H1 (cell line): ENCODE results near the gene RTF1. TPM values are rescaled to one million over a fixed set of nuclear protein-coding genes. Genes with fewer than 3 reads are reported as not detected.

Experiments
- CTCF ChIA-PET: fragments of 300-600 bp; sonication (Branson Sonifier 250); formaldehyde crosslinking; loops from one replicate; lab custom pipeline; 2021; ENCODE audit not compliant: partially characterized antibody; lab: Charles Lee
- POLR2A ChIA-PET: fragments of 300-600 bp; sonication (Branson Sonifier 250); formaldehyde crosslinking; loops from one replicate; lab custom pipeline; 2021; ENCODE audit warnings: inconsistent platforms; ENCODE audit not compliant: partially characterized antibody; lab: Charles Lee
- DNase-seq, 2 experiments: peaks; one replicate each; pipeline versions ENCODE4 v3.0.0 to v3.0.0-alpha.2; 2010 to 2022; ENCODE audit warnings: low spot score in 2 of 2, low read depth in 1 of 2, mixed read lengths in 1 of 2
- FAIRE-seq: peaks from 2 replicates; lab custom pipeline; 2011; peaks lifted over from hg19 to GRCh38; lab: Jason Lieb, UNC
- H2AFZ ChIP-seq: 2 replicates; pipeline ENCODE4 v1.8.1; 2012; ENCODE audit warnings: low read length, inconsistent platforms
- H2AK5ac ChIP-seq: 2 replicates; pipeline ENCODE4 v1.6.1; 2013; ENCODE audit warnings: low read depth, low read length
- H2BK120ac ChIP-seq: replicated peaks from 2 replicates; pipeline ENCODE3; 2013; ENCODE audit warnings: low read depth, low read length, inconsistent platforms
- H2BK12ac ChIP-seq: 2 replicates; pipeline ENCODE4 v1.6.1; 2013; ENCODE audit warnings: low read depth, low read length
- H2BK15ac ChIP-seq: 2 replicates; pipeline ENCODE4 v1.6.1; 2013; ENCODE audit warnings: low read length
- H2BK20ac ChIP-seq: 2 replicates; pipeline ENCODE4 v1.6.1; 2013; ENCODE audit warnings: low read length
- H2BK5ac ChIP-seq: 2 replicates; pipeline ENCODE4 v1.6.1; 2013; ENCODE audit warnings: low read depth, low read length
- H3K14ac ChIP-seq: 2 replicates; pipeline ENCODE4 v1.6.1; 2013; ENCODE audit warnings: inconsistent platforms; ENCODE audit not compliant: insufficient read length
- H3K18ac ChIP-seq: 2 replicates; pipeline ENCODE4 v1.6.1; 2013; ENCODE audit warnings: low read length; ENCODE audit errors: extremely low read depth
- H3K23ac ChIP-seq: 2 replicates; pipeline ENCODE4 v1.6.1; 2013; ENCODE audit warnings: inconsistent platforms; ENCODE audit not compliant: insufficient read length
- H3K23me2 ChIP-seq: 2 replicates; pipeline ENCODE4 v1.6.1; 2013; ENCODE audit warnings: low read depth, low read length
- H3K27ac ChIP-seq: 2 replicates; pipeline ENCODE4 v1.6.1; 2011; ENCODE audit warnings: low read depth, low read length, inconsistent platforms
- H3K27me3 ChIP-seq, 4 experiments: replicated peaks in 1 of 4; 1 replicate in 1 of 4; 2 replicates in 3 of 4; pipeline versions ENCODE4 v1.6.1 to v1.8.1; 2011 to 2013; ENCODE audit warnings: low read length in 3 of 4, mild to moderate bottlenecking in 3 of 4, inconsistent platforms in 2 of 4, mixed read lengths in 2 of 4, moderate library complexity in 1 of 4; ENCODE audit not compliant: control insufficient read depth in 3 of 4, insufficient read depth in 3 of 4; ENCODE audit errors: extremely low read depth in 1 of 4
- H3K36me3 ChIP-seq, 4 experiments: 2 replicates each; pipeline versions ENCODE4 v1.6.1 to v1.8.1; 2011 to 2013; ENCODE audit warnings: mild to moderate bottlenecking in 4 of 4, low read length in 3 of 4, moderate library complexity in 2 of 4, control low read depth in 1 of 4, inconsistent platforms in 1 of 4; ENCODE audit not compliant: insufficient read depth in 4 of 4, control insufficient read depth in 2 of 4
- H3K4ac ChIP-seq: replicated peaks from 2 replicates; pipeline ENCODE3; 2013; ENCODE audit warnings: low read length, low read depth, mixed read lengths, inconsistent platforms; ENCODE audit not compliant: insufficient read length
- H3K4me1 ChIP-seq, 4 experiments: replicated peaks in 1 of 4; 1 replicate in 1 of 4; 2 replicates in 3 of 4; pipeline versions ENCODE4 v1.6.1 to v1.8.1; 2011 to 2013; ENCODE audit warnings: low read length in 3 of 4, inconsistent platforms in 2 of 4, mixed read lengths in 1 of 4; ENCODE audit not compliant: insufficient read depth in 4 of 4, control insufficient read depth in 3 of 4
- H3K4me2 ChIP-seq, 2 experiments: 2 replicates each; pipeline versions ENCODE4 v1.6.1 to v1.8.1; 2011 to 2013; ENCODE audit warnings: low read depth in 2 of 2, low read length in 2 of 2, control low read depth in 1 of 2, inconsistent platforms in 1 of 2, mild to moderate bottlenecking in 1 of 2; ENCODE audit not compliant: insufficient read depth in 1 of 2
- H3K4me3 ChIP-seq, 4 experiments: fragments of 200-600, 300-600 bp in 1 of 4; sonication (generic), shearing (Covaris generic), sonication (Bioruptor Twin) in 1 of 4; 2 replicates each; pipeline versions ENCODE4 v1.5.1 to v1.8.1; 2011 to 2016; ENCODE audit warnings: low read length in 4 of 4, low read depth in 3 of 4, control low read depth in 2 of 4, inconsistent platforms in 2 of 4, mild to moderate bottlenecking in 2 of 4, mixed read lengths in 1 of 4, moderate library complexity in 1 of 4; ENCODE audit not compliant: insufficient read depth in 2 of 4; ENCODE audit errors: extremely low read depth in 1 of 4
- H3K56ac ChIP-seq: replicated peaks from 2 replicates; pipeline ENCODE3; 2013; ENCODE audit warnings: low read depth, mild to moderate bottlenecking, mixed read lengths, low read length, inconsistent platforms; ENCODE audit not compliant: insufficient read length
- H3K79me1 ChIP-seq: 2 replicates; pipeline ENCODE4 v1.6.1; 2013; ENCODE audit warnings: low read depth, low read length, control low read depth
- H3K79me2 ChIP-seq, 2 experiments: 2 replicates each; pipeline versions ENCODE4 v1.6.1 to v1.8.1; 2012 to 2013; ENCODE audit warnings: low read length in 2 of 2, mild to moderate bottlenecking in 2 of 2, inconsistent platforms in 1 of 2; ENCODE audit not compliant: insufficient read depth in 2 of 2, control insufficient read depth in 1 of 2
- H3K9ac ChIP-seq, 4 experiments: replicated peaks in 1 of 4; 1 replicate in 1 of 4; 2 replicates in 3 of 4; pipeline versions ENCODE4 v1.6.1 to v1.8.1; 2011 to 2013; ENCODE audit warnings: low read depth in 3 of 4, low read length in 3 of 4, control low read depth in 2 of 4, mild to moderate bottlenecking in 2 of 4, moderate library complexity in 2 of 4, inconsistent platforms in 1 of 4; ENCODE audit errors: extremely low read depth in 1 of 4
- H3K9me3 ChIP-seq, 2 experiments: 2 replicates each; pipeline versions ENCODE4 v1.6.1 to v1.8.1; 2012 to 2013; ENCODE audit warnings: mild to moderate bottlenecking in 2 of 2, moderate library complexity in 2 of 2, control low read depth in 1 of 2, inconsistent platforms in 1 of 2, low read depth in 1 of 2, low read length in 1 of 2, mixed read lengths in 1 of 2; ENCODE audit not compliant: insufficient read depth in 2 of 2
- H4K20me1 ChIP-seq, 2 experiments: replicated peaks in 1 of 2; 2 replicates each; pipeline versions ENCODE3 to v1.8.1; 2011 to 2013; ENCODE audit warnings: inconsistent platforms in 2 of 2, low read length in 2 of 2, mild to moderate bottlenecking in 1 of 2; ENCODE audit not compliant: insufficient read depth in 2 of 2, control insufficient read depth in 1 of 2
- H4K5ac ChIP-seq: 2 replicates; pipeline ENCODE4 v1.6.1; 2013; ENCODE audit warnings: low read length, low read depth, mixed read lengths, inconsistent platforms; ENCODE audit not compliant: insufficient read length
- H4K8ac ChIP-seq: 2 replicates; pipeline ENCODE4 v1.8.0; 2013; ENCODE audit warnings: mild to moderate bottlenecking, moderate library complexity, low read length, inconsistent platforms; ENCODE audit not compliant: insufficient read depth; ENCODE audit errors: extremely low read depth
- H4K91ac ChIP-seq: replicated peaks from 2 replicates; pipeline ENCODE3; 2013; ENCODE audit warnings: low read length, mixed read lengths, inconsistent platforms; ENCODE audit not compliant: insufficient read length
- MAX ChIP-seq: IDR thresholded peaks from 2 replicates; pipeline ENCODE4 v1.6.1; 2012; ENCODE audit warnings: inconsistent platforms
- SUZ12 ChIP-seq: fragments of 200-600 bp; sonication (generic); IDR thresholded peaks from 2 replicates; pipeline ENCODE4 v1.6.1; 2012; ENCODE audit warnings: mild to moderate bottlenecking, inconsistent platforms, low read length, moderate library complexity, mixed read lengths
- YY1 ChIP-seq: IDR thresholded peaks from 2 replicates; pipeline ENCODE4 v1.6.1; 2011; ENCODE audit warnings: low read depth, mild to moderate bottlenecking, low read length
- WGBS, 2 experiments: shearing (Covaris generic) in 1 of 2; methylation state at CpG; one replicate each; pipeline versions ENCODE4 v1.1.6 to v1.1.7; 2013 to 2015; ENCODE audit warnings: low lambda C conversion rate in 2 of 2, mixed read lengths in 2 of 2, inconsistent platforms in 1 of 2, low coverage in 1 of 2, missing lambda C conversion rate in 1 of 2; ENCODE audit not compliant: insufficient replicate concordance in 2 of 2, insufficient coverage in 1 of 2, insufficient read length in 1 of 2; ENCODE audit errors: extremely low coverage in 1 of 2, missing lambda C conversion rate in 1 of 2; 5-methylcytosine and 5-hydroxymethylcytosine counted together
- polyA plus RNA-seq, 7 experiments: library from polyadenylated mRNA; depleted of rRNA in 3 of 7; stranded (reverse) in 5 of 7; unstranded in 2 of 7; fragments of >200 nt in 5 of 7; fragments of 200-250 nt in 2 of 7; gene quantifications; 1 replicate in 5 of 7; 2 replicates in 1 of 7; 4 replicates in 1 of 7; pipeline versions ENCODE4 v1.2.1 to v1.2.3, GENCODE V29; 2011 to 2013; ENCODE audit warnings: missing spikeins in 2 of 7, mixed read lengths in 2 of 7
- total RNA-seq: library from RNA; stranded (reverse); fragmentation: NEBNext Ultra II Directional; extraction: Animal tissue kit (Norgen Biotek cat#: 25700); gene quantifications from 2 replicates; pipeline ENCODE4 v1.2.1, GENCODE V29; 2021

Gene RTF1
- total and polyA plus RNA-seq, 2 of the 8 experiments (the other 6 are each of a cell fraction or from before 2014, with no cell fraction given): 22.6 to 47.7 TPM

- H2BK12ac ChIP-seq: no peak overlapping the region
- H2BK5ac ChIP-seq: no peak overlapping the region
- no peaks in the 10 kb centered on the region for H3K79me2 ChIP-seq
- no peak overlapping the region for H4K5ac ChIP-seq
- H3K23me2 ChIP-seq: no peaks in the 10 kb centered on the region
- no peak overlapping the region for H2AK5ac ChIP-seq
- H4K20me1 ChIP-seq: peaks cover 1 to 5% of the 10 kb centered on the region in 2 experiments
- no peak overlapping the region for H3K14ac ChIP-seq
- DNase-seq (no peak), FAIRE-seq (no peak)
- peaks cover 8 to 46% (median 27%) of the 10 kb centered on the region in 4 experiments; a peak in 7 of 8 replicates for H3K36me3 ChIP-seq
- H3K27me3 ChIP-seq: no peaks in the 10 kb centered on the region
- H3K9ac ChIP-seq: no peak overlapping the region
- H2AFZ ChIP-seq: no peak overlapping the region
- ChIA-PET POLR2A (interaction anchor here (1.1 to 3.1 kb wide), 4 partner anchors 9 to 39 kb away, joined by 3 to 19 read pairs (median 3); partner anchors contain the start of gene LTK), CTCF (interaction anchor here (0.6 to 1.7 kb wide), 4 partner anchors 53 to 750 kb away, joined by 3 to 7 read pairs (median 3); partner anchors contain the start of gene GANC)
- TF ChIP-seq YY1 (no peak), SUZ12 (no peak), MAX (no peak)
- no peaks in the 10 kb centered on the region for H3K79me1 ChIP-seq
- H3K9me3 ChIP-seq: no peaks in the 10 kb centered on the region
- no peak overlapping the region for H3K4me3 ChIP-seq
- H4K91ac ChIP-seq: no peak overlapping the region
- H2BK20ac ChIP-seq: no peak overlapping the region
- no peak overlapping the region for H3K27ac ChIP-seq
- H3K4me1 ChIP-seq: no peaks in the 10 kb centered on the region
- WGBS, 2 experiments: 91% methylated on average over 5 of the region's 5 CpGs; no CpG with 5 or more reads in 1 of the 2 experiments
- H3K23ac ChIP-seq: no peak overlapping the region
- H2BK15ac ChIP-seq: no peak overlapping the region
- no peak overlapping the region for H3K18ac ChIP-seq
- no peak overlapping the region for H3K56ac ChIP-seq
- peak overlapping the region; percentile 5; the same call in 1 of the 2 replicates for H4K8ac ChIP-seq
- H2BK120ac ChIP-seq: no peak overlapping the region
- no peak overlapping the region for H3K4ac ChIP-seq
- H3K4me2 ChIP-seq: no peak overlapping the region
Observed at GRCh38 chr15:41523097-41523496, 106.2 kb downstream of the RTF1 start.
